Muscle of back (tissue), 13 donors: ENCODE results near the gene KPNA3. TPM values are rescaled to one million over a fixed set of nuclear protein-coding genes. Genes with fewer than 3 reads are reported as not detected.
"Not testable (repeated sequence)": the region's sequence is repeated elsewhere in the genome, so short reads cannot be mapped to it uniquely, and the experiment has no call there.

Source experiments
- DNase-seq, 3 donors: peaks; one replicate each; pipeline versions ENCODE4 v3.0.0 to v3.0.0-alpha.2; 2013
- long read RNA-seq, 9 donors: transcript quantifications; one replicate each; lab custom pipeline, GENCODE V29; 2026
- polyA plus RNA-seq, 10 donors: library from polyadenylated mRNA; unstranded; fragments of 120-200 nt; gene quantifications; one replicate each; pipeline ENCODE4 v1.2.1, GENCODE V29; 2013; ENCODE audit not compliant: insufficient read length in 10 of 10

Gene KPNA3, protein sequence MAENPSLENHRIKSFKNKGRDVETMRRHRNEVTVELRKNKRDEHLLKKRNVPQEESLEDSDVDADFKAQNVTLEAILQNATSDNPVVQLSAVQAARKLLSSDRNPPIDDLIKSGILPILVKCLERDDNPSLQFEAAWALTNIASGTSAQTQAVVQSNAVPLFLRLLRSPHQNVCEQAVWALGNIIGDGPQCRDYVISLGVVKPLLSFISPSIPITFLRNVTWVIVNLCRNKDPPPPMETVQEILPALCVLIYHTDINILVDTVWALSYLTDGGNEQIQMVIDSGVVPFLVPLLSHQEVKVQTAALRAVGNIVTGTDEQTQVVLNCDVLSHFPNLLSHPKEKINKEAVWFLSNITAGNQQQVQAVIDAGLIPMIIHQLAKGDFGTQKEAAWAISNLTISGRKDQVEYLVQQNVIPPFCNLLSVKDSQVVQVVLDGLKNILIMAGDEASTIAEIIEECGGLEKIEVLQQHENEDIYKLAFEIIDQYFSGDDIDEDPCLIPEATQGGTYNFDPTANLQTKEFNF
- 10 to 100 TPM; 33.3 to 48.1 (median 40.3) TPM for polyA plus RNA-seq
- long read RNA-seq, donor 1, full-length matches to known transcripts: 3 of 3 reads
- long read RNA-seq, donor 1, partial matches to known transcripts: 0 of 3 reads
- long read RNA-seq, donor 1, other reads (novel, unspliced or antisense): 0 of 3 reads
- long read RNA-seq, donor 2, full-length matches to known transcripts: 5 of 19 reads
- long read RNA-seq, donor 2, partial matches to known transcripts: 14 of 19 reads
- long read RNA-seq, donor 2, other reads (novel, unspliced or antisense): 0 of 19 reads
- long read RNA-seq, donor 3: 0 reads
- long read RNA-seq, donor 4, full-length matches to known transcripts: 3 of 3 reads
- long read RNA-seq, donor 4, partial matches to known transcripts: 0 of 3 reads
- long read RNA-seq, donor 4, other reads (novel, unspliced or antisense): 0 of 3 reads
- long read RNA-seq, donor 5, full-length matches to known transcripts: 10 of 10 reads
- long read RNA-seq, donor 5, partial matches to known transcripts: 0 of 10 reads
- long read RNA-seq, donor 5, other reads (novel, unspliced or antisense): 0 of 10 reads
- long read RNA-seq, donor 6, full-length matches to known transcripts: 13 of 13 reads
- long read RNA-seq, donor 6, partial matches to known transcripts: 0 of 13 reads
- long read RNA-seq, donor 6, other reads (novel, unspliced or antisense): 0 of 13 reads
- long read RNA-seq, donor 7, full-length matches to known transcripts: 5 of 5 reads
- long read RNA-seq, donor 7, partial matches to known transcripts: 0 of 5 reads
- long read RNA-seq, donor 7, other reads (novel, unspliced or antisense): 0 of 5 reads
- long read RNA-seq, donor 8, full-length matches to known transcripts: 1 of 14 reads
- long read RNA-seq, donor 8, partial matches to known transcripts: 13 of 14 reads
- long read RNA-seq, donor 8, other reads (novel, unspliced or antisense): 0 of 14 reads
- long read RNA-seq, donor 9, full-length matches to known transcripts: 3 of 3 reads
- long read RNA-seq, donor 9, partial matches to known transcripts: 0 of 3 reads
- long read RNA-seq, donor 9, other reads (novel, unspliced or antisense): 0 of 3 reads

- DNase-seq: peak; percentile 96 to 99 (median 98)
These were observed at the start of gene KPNA3 for GRCh38 chr13:49792550-49793324. Gene KPNA3, minus strand, starts transcription at chr13:49792682. Its CDS starts 176 bp downstream, at chr13:49792506.

DNA sequence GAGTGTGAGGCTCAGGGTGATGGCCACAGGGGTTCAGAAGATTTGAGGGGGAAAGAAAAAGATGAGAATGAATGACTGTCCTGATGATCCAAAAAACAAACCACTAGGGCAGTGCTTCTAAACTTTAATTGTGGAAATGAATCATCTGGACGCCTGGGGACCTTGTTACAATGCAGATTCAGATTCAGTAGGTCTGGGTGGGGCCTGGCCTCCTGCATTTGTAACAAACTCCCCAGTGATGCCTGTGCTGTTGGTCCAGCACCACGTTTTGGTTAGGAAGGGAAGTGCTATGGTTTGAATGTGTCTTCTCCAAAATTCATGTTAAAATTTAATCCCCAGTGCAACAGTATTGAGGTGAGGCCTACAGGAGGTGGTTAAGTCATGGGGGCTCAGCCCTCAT, 49.5 kb upstream of the KPNA3 start:
- no peak for DNase-seq

DNA sequence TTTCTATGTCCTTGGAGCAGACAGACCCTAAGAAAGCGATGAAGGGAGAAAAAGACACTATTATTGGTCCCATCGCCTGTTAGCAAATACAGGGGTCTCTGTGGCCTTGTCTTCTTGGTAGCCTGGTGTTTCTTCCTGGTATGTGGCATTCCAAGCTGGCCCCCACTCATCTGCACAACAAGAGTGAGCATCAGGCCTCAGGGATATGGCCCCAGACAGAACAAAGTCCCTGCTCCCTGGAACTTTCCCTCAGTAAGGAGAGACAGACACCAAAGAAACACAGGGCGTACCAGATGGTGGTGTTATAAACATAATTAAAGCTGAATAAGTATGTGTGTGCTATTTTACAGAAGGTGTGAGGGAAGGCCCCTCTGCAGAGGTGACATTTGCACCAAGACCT, 48.2 kb upstream of the KPNA3 start:
- DNase-seq: no peak

DNA sequence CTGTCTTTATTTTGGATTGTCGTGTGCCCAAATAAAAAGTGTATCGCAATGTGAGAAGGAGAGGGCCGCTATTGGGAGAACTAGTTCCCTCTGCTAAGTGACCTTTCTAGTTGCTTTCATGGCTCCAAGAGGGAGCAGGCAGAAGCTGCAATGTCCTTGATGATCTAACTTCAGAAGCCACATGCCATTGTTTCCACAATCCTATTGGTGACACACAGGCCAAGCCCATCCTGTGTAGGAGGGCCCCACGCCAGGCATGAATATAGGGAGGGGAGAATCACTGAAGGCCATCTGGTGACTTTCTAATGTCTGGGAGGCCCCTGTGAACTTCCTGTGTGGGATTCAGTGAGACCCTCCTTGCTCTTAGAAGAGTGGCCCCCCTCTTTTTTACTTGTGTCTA, 47.8 kb upstream of the KPNA3 start:
- DNase-seq: no peak

- DNase-seq: no peak
These were observed 46.5 kb upstream of the KPNA3 start for GRCh38 chr13:49838989-49839388.

DNA sequence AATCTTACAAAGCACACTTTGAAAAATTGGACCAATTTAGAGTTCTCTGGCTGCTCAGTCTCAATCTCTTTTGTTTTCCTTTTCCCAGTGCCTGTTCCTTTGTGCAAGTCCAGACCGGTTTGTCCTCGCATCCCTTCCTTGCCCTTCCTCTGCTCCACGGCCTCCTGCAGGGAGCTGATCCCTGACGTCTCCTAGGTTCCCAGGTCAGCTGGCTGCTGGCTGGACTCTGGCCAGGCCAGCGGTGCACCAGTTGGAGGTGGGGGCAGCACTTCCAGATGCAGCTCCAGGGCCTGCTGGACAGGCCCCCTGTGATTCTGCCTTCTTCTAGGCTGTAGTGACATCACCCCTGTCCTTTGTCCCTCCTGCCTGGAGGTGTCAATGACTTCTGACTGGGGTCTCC, 44.0 kb upstream of the KPNA3 start:
- no peak for DNase-seq

DNA sequence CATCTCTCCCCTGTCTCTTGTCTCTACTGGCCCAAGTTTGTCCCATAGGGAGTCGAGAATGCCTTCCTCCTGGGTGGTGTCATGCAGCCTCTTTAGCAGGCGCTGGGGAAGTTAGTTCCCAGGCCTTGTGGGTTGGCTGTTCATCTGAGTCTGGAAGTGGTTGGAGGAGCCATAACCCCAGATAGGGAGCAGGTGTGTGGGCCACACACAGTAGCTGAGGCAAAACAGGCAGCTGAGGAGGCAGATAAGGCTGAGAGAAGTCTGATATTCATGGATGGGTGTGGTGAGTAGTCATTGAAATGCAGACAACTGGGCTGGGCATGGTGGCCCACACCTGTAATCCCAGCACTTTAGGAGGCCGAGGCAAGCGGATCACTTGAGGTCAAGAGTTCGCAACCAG, 40.9 kb upstream of the KPNA3 start:
- no peak for DNase-seq

DNA sequence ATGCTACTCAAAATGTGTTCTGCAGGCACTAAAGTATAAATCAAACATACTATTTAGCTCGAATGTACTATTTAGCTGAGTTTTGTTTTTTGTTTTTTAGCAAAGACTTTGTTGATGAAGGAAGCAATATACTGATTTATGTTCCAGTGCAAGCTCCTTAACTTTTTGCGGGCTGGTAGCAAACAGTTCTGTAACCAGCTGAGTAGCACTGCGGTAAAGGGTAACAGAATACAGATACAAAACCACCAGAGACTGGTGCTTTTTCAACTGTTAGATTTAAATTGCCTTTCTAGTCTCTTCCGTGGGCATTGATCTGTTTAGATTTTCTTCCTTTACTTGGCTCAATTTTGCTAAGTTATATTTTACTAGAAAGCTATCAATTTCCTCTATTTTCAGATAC, 39.0 kb upstream of the KPNA3 start:
- no peak for DNase-seq

- no peak for DNase-seq
These were observed 38.2 kb upstream of the KPNA3 start for GRCh38 chr13:49830721-49831120.

DNA sequence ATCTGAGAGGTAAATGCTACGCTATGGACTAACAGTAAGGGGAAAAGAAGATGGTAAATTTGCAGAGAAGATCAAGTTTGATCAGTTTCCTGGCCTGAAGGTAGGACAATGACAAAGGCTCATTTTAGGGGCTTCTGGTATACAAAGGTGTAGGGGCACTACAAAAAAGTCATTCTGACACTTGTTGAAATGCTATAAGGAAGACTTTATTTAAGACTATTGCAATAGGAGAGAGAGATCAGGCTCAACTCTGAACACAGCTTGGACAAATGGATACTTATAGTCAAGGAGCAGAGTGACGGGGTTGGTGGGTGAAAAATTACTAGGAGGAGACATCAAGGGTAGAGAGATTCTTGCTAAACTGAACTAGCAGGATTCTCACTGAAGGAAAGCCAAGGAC, 37.2 kb upstream of the KPNA3 start:
- no peak for DNase-seq

DNA sequence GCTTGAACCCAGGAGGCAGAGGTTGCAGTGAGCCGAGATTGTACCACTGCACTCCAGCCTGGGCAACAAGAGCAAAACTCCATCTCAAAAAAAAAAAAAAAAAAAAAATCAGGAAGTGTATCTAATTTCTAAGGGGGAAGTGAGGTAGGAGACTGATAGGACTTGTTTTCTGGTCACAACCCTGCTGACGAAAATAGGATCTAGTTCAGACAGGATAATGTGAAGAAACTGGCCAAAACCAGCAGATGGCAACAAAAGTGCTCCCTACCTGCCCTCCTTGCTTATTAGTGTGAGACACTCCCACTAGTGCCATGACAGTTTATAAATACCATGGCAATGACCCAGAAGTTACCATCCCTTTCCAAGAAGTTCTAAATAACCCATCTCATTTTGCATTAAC, 36.0 kb upstream of the KPNA3 start:
- DNase-seq: no peak

DNA sequence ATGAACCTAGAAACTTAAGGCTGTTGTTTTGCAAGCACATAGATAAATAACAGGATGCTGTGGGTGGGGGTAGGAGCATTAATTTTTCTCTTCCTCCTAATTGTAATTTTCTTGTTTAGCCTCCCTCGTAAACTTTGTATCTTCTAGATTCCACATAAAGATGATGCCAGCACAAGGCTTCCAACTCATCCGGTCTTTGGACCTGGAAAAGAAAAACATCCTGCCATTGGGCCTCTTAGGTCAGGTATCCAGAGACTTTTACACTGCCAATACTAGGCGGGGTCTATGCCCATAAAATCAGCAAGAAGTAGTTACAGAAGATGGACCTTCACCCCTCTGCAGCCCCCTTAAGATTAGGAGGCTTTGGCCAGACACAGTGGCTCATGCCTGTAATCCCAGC, 35.4 kb upstream of the KPNA3 start:
- DNase-seq: no peak

GRCh38 chr13:49827336-49827735, 34.9 kb upstream of the KPNA3 start:
- no peak for DNase-seq

DNA sequence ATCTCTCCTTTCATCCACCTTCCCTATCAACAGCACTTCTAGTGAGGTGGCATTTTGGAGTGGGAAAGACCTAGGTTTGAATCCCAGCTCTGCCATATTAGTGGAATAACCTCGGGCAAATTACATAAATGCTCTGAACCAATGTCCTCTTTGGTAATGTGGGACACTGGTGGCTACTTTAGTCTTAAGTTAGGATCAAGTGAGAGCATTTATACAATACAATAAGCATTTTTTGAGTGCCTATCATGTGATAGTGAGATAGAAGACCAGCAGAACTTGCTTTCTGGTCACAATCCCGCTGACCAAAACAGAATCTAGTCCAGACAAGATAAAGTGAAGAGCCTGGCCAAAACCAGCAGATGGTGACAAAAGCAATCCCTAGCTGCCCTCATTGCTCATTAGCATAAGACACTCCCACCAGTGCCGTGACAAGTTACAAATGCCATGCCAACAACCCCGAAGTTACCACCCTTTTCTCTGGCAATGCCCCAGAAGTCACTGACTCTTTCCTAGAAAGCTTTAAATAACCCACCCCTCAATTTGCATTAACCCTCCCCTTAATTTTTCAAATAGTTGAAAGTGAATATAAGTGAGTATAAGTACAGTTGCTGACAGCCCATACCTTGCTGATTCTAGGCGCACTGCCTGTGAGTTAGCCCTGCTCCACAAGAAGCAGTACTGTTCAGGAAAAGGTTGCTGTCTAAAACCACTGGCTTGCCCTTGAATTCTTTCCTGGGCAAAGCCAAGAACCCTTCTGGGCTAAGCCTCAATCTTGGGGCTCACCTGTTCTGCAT, 28.9 kb upstream of the KPNA3 start:
- no peak for DNase-seq

GRCh38 chr13:49820591-49821215, 28.2 kb upstream of the KPNA3 start:
- no peak for DNase-seq

- DNase-seq: not testable (repeated sequence)
These were observed 23.6 kb upstream of the KPNA3 start for GRCh38 chr13:49816047-49816446.

DNA sequence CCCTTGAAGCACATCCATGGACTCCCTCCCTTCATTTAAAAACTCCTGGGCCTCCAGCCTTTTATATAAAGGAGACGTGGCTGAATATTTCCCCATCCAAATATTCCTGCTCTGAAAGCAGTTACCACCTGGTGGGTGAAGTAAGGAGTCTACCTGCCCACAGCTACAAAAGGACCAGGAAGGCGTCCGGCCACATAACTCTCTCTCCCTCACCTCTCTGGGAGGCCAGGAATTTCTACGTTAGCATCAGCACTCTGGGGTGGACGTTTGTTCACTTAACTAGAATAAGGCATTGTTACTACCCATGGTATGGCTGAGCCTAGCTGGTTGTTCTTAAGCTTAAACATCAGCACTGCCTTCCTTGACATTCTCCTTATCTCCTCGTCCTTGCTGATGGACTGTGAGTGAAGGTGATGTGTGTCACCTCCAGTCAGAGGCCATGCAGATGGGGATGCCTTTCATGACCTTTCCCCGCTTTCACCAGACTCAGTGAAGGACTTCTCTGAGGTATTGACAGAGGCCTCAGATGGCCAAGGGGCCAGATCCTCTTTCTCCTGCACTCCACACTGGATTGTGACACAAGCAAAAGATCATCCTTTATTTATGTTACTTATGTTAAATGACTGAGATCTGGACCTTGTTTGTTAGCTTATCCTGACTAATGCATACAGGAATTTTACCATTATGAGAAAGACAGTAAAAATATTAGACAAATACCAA, 22.2 kb upstream of the KPNA3 start:
- DNase-seq: no peak

DNA sequence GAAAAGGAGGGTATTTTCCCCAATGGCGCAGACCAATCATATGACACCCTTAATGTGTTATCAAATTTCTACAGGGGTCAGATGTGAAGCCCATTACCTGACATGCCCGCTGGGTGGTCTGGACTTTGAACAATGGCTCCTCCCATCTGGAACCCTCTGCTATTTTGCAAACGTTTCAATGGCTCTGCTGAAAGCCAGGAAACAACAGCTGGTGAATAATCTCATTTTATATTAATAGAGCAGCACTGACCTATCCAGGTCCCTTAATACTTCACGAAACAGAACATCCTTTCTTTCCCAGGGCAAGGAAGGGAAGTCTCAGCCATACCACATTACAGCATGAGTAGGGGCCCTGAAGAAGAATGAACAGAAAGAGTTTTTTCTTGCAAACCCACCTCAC, 20.3 kb upstream of the KPNA3 start:
- DNase-seq: no peak

GRCh38 chr13:49811527-49811908, 19.0 kb upstream of the KPNA3 start:
- no peak for DNase-seq
